ENCODE data around the gene SLC15A5.

The SLC15A5 gene

DNA sequence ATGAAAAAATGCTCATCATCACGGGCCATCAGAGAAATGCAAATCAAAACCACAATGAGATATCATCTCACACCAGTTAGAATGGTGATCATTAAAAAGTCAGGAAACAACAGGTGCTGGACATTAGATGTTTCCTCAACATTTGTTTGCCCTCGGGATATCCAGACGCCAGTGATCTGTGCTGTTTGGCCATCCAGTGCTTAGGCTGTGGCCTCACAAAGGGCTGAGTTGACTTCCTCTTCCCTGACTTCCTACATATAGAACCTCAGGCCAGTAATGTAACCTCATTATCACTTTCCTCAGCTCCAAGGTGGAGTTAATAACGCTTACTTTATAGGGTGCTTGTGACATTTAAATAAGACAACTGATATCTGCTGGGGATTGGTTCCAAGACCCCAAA lies 51.8 kb downstream of the SLC15A5 start:
- no peak overlapping the region for H3K4me3 ChIP-seq (ENCODE audit: low read depth, low read length)
- TF ChIP-seq, protein P1, sequence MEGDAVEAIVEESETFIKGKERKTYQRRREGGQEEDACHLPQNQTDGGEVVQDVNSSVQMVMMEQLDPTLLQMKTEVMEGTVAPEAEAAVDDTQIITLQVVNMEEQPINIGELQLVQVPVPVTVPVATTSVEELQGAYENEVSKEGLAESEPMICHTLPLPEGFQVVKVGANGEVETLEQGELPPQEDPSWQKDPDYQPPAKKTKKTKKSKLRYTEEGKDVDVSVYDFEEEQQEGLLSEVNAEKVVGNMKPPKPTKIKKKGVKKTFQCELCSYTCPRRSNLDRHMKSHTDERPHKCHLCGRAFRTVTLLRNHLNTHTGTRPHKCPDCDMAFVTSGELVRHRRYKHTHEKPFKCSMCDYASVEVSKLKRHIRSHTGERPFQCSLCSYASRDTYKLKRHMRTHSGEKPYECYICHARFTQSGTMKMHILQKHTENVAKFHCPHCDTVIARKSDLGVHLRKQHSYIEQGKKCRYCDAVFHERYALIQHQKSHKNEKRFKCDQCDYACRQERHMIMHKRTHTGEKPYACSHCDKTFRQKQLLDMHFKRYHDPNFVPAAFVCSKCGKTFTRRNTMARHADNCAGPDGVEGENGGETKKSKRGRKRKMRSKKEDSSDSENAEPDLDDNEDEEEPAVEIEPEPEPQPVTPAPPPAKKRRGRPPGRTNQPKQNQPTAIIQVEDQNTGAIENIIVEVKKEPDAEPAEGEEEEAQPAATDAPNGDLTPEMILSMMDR (IDR thresholded peaks at IDR 0.05; ENCODE audit: low read depth, low read length, missing control alignments) = no peak
- in situ Hi-C loops (cut with HindIII; ENCODE audit: low sequenced_read_pairs) = no loop called here
- no peak for DNase-seq (ENCODE audit: low read depth)

DNA sequence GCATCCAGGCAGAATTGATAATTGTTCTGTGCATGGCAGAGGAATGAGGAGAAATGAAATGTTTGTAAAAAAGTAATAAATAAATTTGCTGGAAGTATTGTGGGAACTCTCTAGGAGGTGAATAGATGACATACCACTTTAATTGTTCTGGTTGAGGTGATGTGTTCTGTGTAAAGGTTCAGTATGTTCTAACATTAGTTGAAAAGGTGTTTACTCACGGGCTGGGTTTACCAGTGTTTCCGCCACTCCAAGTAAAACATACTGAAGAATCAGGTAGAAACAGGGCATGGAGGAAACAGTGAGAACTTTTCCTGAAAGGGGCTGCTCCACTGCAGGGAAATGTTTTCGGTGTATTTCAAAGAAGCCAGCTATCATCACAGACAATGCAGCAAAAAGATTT lies 53.3 kb downstream of the SLC15A5 start:
- no peak for DNase-seq (ENCODE audit: low read depth)
- in situ Hi-C loops (cut with HindIII; ENCODE audit: low sequenced_read_pairs) = no loop called here
- TF ChIP-seq, protein P1 (IDR thresholded peaks at IDR 0.05; ENCODE audit: low read depth, low read length, missing control alignments) = no peak
- no peak overlapping the region for H3K4me3 ChIP-seq (ENCODE audit: low read depth, low read length)

DNA sequence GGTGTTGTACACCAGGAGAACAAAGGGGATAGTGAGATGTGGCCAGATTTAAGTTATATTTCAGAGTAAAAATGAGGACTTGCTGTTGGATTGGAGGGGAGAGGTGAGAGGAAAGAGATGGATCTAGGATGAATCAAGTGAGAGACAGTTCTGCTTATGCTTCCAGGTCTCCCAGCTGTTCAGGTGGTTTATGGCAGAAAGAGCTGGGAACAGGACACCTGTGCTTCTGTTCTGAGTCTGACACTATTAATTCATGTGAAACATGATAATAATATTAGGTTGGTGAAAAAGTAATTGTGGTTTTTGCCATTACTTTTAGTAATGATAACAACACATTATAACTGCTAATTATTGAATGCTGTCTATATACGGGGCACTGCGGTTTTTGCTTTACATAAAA lies 55.7 kb downstream of the SLC15A5 start:
- in situ Hi-C loops (cut with HindIII; ENCODE audit: low sequenced_read_pairs) = no loop called here

DNA sequence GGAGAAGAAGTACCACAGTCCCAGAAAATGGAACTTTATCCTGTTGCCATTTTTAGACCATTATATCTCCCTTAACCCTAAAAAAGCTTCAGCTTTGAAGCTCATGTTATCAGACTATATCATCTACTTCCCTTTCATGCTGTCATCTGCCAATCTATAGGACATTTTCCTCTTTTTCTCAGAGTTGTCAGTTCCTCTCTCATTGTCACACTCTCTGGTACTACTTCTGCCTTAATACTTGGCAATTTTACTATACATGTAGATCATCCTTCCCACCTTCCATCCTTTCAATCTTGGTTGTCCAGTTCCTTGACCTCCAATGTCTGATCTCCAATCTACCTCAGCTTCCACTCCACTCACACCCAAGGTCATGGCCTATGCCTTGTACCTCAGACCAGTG lies 57.4 kb downstream of the SLC15A5 start:
- no peak overlapping the region for H3K4me3 ChIP-seq (ENCODE audit: low read depth, low read length)
- DNase-seq (ENCODE audit: low read depth) = no peak
- TF ChIP-seq, protein P1 (IDR thresholded peaks at IDR 0.05; ENCODE audit: low read depth, low read length, missing control alignments) = no peak
- in situ Hi-C loops (cut with HindIII; ENCODE audit: low sequenced_read_pairs) = no loop called here

More for the DNA sequence above, 55.7 kb downstream of the SLC15A5 start:
- no peak for DNase-seq (ENCODE audit: low read depth)
- TF ChIP-seq, protein P1 (IDR thresholded peaks at IDR 0.05; ENCODE audit: low read depth, low read length, missing control alignments) = no peak
- no peak overlapping the region for H3K4me3 ChIP-seq (ENCODE audit: low read depth, low read length)

DNA sequence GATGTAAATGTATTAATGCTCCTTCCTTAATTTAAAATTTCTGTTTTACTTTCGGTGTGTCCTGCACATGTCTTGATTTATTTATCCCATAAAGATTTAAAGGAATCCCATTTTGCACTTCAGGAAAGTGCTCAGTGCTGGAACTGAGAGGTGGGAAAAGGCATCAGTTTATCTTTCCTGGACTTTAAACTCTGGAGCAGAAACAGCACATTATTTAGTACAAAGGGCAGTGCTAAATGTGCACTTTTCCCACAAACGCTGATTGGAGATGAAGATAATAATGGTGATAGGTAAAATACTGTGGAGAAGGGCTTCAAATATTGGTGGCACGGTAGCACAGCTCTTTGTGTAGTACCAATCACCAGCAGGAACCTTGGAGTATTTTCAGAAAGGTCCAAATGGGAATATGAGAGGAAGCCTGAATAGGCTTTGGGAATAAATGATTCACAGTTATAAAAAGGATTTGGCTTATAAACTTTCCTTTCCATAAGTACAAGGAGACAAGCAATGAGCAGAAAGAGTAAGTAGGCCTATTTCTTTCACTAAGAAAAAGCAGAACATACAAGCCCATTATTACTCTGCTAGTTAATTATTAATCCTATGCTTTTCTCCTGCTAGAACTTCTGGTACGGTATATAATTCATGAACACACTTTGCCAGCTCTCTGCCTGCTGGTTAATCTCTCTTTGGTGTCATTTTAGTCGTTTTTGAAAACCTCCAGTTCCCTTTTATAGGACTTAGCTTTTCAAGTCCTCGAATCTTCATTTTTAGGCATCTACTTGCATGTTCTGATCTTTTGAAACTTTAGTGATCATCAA lies 58.3 kb downstream of the SLC15A5 start:
- no peak overlapping the region for H3K4me3 ChIP-seq (ENCODE audit: low read depth, low read length)
- TF ChIP-seq, protein P1 (IDR thresholded peaks at IDR 0.05; ENCODE audit: low read depth, low read length, missing control alignments) = no peak
- in situ Hi-C loops (cut with HindIII; ENCODE audit: low sequenced_read_pairs) = no loop called here
- DNase-seq (ENCODE audit: low read depth) = no peak

DNA sequence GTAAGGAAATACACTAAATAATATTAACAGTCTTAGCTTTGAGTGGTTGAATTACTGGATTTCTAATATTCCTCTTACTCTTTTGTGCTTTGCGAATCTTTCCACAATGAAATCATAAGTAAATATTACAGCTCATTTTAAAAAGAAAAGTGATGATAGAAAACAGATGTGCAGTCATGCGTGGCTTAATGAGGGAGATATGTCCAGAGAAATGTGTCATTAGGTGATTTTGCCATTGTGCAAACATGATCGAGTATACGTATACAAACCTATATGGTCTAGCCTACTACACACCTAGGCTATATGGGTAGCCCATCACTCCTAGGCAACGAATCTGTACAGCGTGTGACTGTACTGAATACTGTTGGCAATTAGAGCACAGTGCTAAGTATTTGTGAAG lies 59.3 kb downstream of the SLC15A5 start:
- DNase-seq (ENCODE audit: low read depth) = no peak
- in situ Hi-C loops (cut with HindIII; ENCODE audit: low sequenced_read_pairs) = no loop called here
- TF ChIP-seq, protein P1 (IDR thresholded peaks at IDR 0.05; ENCODE audit: low read depth, low read length, missing control alignments) = no peak
- no peak overlapping the region for H3K4me3 ChIP-seq (ENCODE audit: low read depth, low read length)

All from astrocyte of the cerebellum (primary cell).